NCI-H1092 treated with DMSO at 0.1 percent for 48 hours (cell line): ENCODE results near the gene CCK.

ENCODE experiments used
- DNase-seq: peaks from one replicate; lab custom pipeline; 2025; lab: John Stamatoyannopoulos, UW

CCK gene

GRCh38 chr3:42267878-42268277 is 1.9 kb upstream of the CCK start:
- no peak for DNase-seq

- DNase-seq, result no peak
These were observed 660 bp downstream of the CCK start for GRCh38 chr3:42265059-42265991.

GRCh38 chr3:42264399-42265058 is 1.5 kb downstream of the CCK start:
- peak; percentile 6 for DNase-seq

GRCh38 chr3:42263354-42264346 is 2.3 kb downstream of the CCK start:
- DNase-seq, result peak; percentile 32

DNA sequence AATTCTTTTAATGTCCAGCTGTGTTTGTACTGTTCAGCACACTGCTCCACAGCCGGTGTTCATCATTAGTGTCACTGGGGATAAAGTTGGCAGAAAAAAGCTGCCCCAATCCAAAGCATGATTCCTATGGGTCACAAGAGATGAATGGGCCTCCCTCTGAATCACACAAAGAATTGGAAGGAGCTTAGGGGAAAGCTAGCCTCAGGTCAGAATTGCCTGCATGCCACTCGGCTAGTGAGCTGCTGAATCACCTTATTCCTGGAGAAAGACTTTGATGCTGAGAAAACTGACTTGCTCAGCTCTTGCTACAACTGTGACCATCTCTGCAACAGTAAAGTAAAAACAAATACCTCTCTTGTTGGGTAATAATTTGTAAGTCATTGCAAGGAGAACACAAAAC is 3.5 kb downstream of the CCK start:
- no peak for DNase-seq

DNA sequence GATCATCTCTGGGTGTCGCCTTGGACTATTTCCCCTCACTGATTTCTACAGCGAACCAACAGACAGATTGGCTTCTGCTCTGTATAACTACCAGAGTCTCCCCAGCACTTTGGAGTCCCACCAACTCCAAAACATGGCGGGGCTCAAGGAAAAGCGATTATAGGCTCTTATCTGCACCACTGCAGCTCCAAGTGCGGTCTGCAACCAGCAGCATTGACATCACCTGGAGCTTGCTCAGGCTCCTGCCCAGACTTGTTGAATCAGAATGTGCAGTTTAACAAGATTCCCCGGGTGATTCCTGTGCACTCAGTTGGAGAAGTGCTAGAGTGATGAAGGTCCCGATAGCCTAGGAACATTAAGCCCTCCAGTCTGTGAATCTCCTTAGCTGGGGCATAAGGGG is 9.0 kb downstream of the CCK start:
- no peak for DNase-seq

DNA sequence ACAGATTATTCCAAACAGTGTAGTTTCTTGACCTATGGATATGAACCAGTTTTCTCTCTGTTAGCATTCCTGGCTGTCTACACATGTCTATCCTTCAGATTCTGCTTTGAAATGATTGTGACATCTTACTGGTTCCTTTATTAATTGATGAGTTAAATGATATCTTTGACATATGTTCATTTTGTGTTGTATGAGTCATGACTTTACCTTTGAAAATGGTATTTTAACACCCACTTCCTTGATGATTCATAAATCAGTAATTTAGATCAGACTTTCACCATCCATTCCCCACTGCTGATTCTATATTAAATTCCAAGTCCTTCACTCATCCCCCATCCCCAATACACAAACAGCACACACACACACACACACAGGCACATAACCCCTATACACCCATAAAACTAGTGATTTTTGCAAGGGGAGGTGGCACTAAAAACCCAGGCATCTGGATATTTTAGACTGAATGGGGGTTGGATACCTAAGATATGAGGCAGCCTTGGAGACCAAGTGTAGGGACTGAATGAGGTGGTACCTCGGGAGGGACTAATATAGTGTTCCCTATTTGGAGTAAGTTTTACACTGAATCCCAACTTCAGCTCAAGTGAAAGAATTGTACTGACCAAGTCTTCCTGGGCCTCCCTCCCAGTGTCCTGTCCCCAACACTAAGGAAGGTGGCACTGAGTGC is 9.7 kb downstream of the CCK start:
- DNase-seq, result no peak

GRCh38 chr3:42254566-42254965 is 11.4 kb downstream of the CCK start:
- DNase-seq, result no peak

DNA sequence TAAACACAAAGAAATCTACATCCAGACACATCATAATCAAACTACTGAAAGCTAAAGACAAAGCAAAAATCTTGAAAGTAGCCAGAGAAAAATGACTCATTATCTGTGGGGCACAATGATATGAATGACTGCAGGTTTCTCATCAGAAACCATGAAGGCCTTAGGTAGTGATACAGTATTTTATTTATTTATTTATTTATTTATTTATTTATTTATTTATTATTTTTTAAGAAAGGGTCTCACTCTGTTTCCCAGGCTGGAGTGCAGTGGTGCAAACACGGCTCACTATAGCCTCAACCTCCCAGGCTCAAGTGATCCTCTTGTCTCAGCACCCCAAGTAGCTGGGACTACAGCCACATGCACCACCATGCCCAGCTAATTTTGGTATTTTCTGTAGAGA is 15.2 kb downstream of the CCK start:
- no peak for DNase-seq

GRCh38 chr3:42247576-42248027 is 18.4 kb downstream of the CCK start:
- peak; percentile 67 for DNase-seq

DNA sequence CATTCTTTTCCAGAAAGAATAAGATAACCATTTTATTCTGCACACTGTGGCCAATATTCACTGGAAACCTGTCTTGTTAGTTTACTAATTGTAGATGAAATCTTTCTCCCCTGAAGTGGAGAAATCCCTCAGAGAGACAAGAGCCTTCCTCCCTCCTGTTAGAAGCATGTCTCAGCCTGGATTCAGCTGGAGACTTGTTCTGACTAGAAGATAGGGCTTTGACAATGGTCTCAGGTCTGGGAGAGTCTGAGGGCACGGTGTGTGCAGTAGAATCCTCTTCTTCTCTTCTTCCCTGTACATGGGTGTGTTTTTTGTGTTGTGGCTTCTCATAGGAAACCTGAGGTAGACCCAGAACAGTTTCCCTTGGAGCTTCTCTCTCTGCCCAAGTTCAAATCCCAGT is 19.9 kb downstream of the CCK start:
- DNase-seq, result no peak

DNA sequence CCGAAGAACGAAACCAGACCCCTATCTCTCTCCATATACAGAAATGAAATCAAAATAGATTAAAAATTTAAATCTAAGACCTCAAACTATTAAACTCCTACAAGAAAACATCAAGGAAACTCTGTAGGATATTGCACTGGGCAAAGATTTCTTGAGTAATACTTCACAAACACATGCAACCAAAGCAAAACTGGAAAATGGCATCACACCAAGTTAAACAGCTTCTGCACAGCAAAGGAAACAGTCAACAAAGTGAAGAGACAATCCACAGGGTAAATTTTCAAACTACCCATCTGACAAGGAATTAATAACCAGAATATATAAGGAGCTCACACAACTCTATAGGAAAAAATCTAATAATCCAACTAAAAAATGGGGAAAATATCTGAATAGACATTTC is 29.4 kb downstream of the CCK start:
- no peak for DNase-seq

GRCh38 chr3:42235532-42235931 is 30.5 kb downstream of the CCK start:
- no peak for DNase-seq

DNA sequence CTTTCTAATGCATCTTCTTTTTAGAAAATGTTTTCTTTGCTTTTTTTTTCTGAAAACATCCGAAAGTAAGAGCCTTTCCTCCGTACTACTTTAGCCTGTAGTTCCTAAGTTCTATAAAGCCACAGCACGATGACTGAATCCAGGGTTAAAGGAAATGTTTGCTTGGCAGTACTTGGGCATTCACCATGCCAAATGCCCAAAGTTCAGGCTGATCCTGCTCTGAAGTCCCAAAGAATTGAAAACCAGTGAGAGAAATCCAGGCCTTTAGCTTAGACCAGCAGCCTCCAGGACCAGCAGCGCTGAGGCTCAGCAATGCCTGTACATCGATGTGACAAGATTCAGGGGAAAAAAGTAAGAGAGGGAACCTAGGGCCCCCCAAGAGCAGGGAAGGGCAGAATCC is 35.1 kb downstream of the CCK start:
- DNase-seq, result no peak

DNA sequence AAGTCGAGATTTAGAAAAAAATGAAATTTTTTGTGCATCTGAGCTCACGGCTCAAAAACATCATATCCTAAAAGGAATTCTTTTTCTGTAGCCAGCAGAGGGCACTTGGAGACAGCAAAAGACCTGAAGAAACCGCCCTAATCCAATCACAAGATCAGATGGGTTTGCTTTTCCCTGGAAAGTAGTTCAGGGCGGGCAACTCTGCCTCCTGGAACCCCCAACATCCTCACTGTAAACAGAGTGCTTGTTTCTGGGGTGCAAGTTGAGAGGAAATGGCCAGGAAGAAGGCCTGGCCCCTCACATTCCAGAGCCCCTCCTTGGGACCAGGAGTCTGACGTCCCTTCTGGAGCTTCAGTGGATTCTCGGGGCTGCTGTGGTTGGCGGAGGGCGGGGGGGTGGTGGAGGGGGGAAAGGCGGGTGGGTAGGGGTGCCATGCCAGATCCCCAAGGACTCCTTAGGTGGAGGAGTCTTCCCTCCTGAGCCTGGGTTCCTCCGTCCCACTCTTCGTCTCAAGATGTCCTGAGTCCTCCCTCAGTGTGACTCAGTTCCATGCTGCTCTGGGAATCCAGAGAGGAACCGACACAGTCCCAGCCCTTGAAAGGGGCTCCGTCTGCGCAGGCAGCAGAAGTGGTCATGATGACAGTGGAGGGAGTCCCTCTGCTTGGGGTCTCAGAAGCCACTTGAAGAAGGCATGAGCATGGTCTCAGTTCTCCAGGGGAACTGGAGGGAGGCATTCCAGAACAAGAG is 35.9 kb downstream of the CCK start:
- DNase-seq, result no peak

DNA sequence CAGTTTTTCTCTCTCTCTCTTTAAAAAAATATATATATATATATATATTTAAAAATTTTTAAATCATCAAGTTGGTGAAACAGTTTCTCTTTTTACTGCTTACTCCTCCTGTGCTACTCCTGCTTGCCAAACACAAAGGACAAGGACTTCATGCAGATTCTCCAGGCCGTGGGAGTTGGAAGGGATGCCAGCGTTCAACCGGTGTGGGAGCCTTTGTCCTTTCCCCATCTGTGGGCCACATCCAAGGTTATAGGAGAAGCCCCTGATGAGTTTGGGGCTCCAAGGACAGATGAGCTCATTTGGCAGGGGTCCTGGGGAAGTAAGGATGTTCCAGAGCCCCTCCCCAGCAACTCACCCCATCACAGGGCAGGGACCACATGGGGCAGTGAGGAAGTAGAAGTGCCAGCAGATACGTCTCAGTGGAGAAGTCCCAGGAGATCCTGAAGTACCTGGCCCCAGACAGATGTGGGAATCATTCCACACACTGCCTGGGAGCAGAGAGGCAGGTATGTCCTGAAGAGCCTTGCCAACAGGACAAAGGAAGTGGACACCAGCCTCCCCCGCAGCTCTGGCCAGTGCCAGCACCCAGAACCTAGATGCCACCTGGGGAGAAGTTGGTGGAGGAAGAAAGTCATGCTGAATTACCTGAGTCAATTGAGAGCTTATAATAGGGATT is 36.6 kb downstream of the CCK start:
- DNase-seq, result no peak

DNA sequence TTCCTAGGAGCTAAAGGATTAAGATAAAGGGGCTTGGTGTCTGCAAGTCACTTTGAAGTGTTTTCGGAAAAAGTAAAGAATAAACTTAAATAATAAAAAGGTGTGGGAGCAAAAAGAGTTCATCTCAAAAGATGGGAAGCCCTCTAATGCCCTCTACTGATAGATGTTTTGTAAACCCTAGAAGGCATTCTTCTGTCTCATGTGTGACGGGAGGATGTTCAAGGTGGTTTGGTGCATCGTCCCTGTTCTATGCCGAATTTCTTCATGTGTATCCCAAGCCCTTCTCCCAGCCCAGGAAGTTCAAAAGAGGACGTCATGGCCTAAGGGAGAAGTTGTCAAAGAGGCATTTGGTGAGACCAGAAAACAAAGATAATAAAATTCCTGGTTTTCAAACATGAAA is 37.2 kb downstream of the CCK start:
- no peak for DNase-seq

GRCh38 chr3:42226470-42227425 is 39.2 kb downstream of the CCK start:
- no peak for DNase-seq
